Fibroblast of lung (primary cell): ENCODE results near the gene USH2A.

Source experiments
- CTCF ChIP-seq, 2 donors: IDR thresholded peaks in 1 of 2; conservative IDR thresholded peaks in 1 of 2; 1 replicate in 1 of 2; 2 replicates in 1 of 2; pipeline ENCODE4 v1.5.1; 2011 to 2012; ENCODE audit warnings: low read length in 2 of 2, control low read depth in 1 of 2, inconsistent platforms in 1 of 2, low read depth in 1 of 2, mild to moderate bottlenecking in 1 of 2
- EZH2 ChIP-seq: IDR thresholded peaks from 2 replicates; pipeline ENCODE4 v1.5.1; 2012; ENCODE audit warnings: low read length, control low read depth, mild to moderate bottlenecking; ENCODE audit errors: missing control alignments

DNA sequence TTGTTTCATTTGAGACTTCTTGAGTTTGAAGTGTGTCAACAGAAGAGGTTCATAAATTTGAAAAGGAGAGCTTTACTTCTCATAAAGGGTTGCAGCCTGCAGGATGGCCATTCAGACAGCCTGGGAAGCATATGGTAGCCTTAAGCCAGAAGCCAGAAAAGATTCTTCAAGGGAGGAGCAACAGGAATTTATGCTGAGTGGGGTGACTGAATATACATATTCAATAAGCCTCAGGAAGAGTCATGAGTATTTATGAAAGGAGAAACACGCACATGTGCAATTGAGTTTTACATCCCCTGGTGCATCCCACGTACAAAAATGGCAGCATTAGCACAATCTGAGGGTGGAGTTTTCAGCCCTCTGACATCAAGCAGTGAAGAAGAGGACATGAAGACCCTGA lies 565.9 kb downstream of the USH2A start:
- TF ChIP-seq CTCF (conservative IDR thresholded peaks at IDR 0.05 in 1 of 2, IDR thresholded peaks at IDR 0.05 in 1 of 2; ENCODE audit: low read depth in 1 of 2, low read length in 2 of 2) (no peak), EZH2 (no peak)
